ENCODE data around the gene STRN3. TPM values are rescaled to one million over a fixed set of nuclear protein-coding genes. Genes with fewer than 3 reads are reported as not detected.

STRN3 gene
- total and polyA plus RNA-seq, 2 of the 8 experiments (the other 6 are each of a cell fraction or from before 2014, with no cell fraction given): 8.7 to 38.1 TPM

DNA sequence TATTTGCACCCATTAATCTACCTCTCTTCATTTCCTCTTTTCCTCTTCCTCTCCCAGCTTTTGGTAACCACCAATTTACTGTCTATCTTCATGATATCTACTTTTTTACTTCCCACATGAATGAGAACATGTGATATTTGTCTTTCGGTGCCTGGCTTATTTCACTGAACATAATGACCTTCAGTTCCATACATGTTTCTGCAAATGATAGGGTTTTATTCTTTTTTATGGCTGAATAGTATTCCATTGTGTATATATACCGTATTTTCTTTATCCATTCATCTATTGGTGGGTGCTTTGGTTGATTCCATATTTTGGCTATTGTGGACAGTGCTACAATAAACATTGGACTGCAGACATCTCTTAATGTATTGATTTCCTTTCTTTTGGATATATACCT is 49.0 kb upstream of the STRN3 start (continued):
- TF ChIP-seq CHD7 (IDR thresholded peaks at IDR 0.05; ENCODE audit: insufficient replicate concordance, low read length) (no peak), HDAC6 (IDR thresholded peaks at IDR 0.05; ENCODE audit: low read depth, low read length) (no peak), KDM1A (IDR thresholded peaks at IDR 0.05; ENCODE audit: borderline replicate concordance, low read length) (no peak), SUZ12 (IDR thresholded peaks at IDR 0.05; ENCODE audit: low read length) (no peak), NANOG (IDR thresholded peaks at IDR 0.05; ENCODE audit: insufficient read depth, low read depth, low read length, poor library complexity, severe bottlenecking) (no peak)
- TF ChIP-seq, protein P1, sequence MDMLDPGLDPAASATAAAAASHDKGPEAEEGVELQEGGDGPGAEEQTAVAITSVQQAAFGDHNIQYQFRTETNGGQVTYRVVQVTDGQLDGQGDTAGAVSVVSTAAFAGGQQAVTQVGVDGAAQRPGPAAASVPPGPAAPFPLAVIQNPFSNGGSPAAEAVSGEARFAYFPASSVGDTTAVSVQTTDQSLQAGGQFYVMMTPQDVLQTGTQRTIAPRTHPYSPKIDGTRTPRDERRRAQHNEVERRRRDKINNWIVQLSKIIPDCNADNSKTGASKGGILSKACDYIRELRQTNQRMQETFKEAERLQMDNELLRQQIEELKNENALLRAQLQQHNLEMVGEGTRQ (IDR thresholded peaks at IDR 0.05; ENCODE audit: low read length): no peak
- TF ChIP-seq, protein P2, sequence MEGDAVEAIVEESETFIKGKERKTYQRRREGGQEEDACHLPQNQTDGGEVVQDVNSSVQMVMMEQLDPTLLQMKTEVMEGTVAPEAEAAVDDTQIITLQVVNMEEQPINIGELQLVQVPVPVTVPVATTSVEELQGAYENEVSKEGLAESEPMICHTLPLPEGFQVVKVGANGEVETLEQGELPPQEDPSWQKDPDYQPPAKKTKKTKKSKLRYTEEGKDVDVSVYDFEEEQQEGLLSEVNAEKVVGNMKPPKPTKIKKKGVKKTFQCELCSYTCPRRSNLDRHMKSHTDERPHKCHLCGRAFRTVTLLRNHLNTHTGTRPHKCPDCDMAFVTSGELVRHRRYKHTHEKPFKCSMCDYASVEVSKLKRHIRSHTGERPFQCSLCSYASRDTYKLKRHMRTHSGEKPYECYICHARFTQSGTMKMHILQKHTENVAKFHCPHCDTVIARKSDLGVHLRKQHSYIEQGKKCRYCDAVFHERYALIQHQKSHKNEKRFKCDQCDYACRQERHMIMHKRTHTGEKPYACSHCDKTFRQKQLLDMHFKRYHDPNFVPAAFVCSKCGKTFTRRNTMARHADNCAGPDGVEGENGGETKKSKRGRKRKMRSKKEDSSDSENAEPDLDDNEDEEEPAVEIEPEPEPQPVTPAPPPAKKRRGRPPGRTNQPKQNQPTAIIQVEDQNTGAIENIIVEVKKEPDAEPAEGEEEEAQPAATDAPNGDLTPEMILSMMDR (IDR thresholded peaks at IDR 0.05; ENCODE audit: control extremely low read depth in 1 of 3, insufficient read depth in 1 of 3, low read depth in 1 of 3, low read length in 3 of 3): no peak

Data from H1 (cell line).